AG09319 (cell line): Measurements from ENCODE around the gene STRBP.

ENCODE experiments used
- DNase-seq: peaks from one replicate; pipeline ENCODE4 v3.0.0-alpha.2; 2010; ENCODE audit warnings: low read depth; ENCODE audit errors: extremely low read depth
- TF ChIP-seq, protein P1 (sequence below): IDR thresholded peaks from 2 replicates; pipeline ENCODE4 v1.5.1; 2011; ENCODE audit warnings: low read depth, mild to moderate bottlenecking, inconsistent platforms, low read length, moderate library complexity

Gene STRBP

DNA sequence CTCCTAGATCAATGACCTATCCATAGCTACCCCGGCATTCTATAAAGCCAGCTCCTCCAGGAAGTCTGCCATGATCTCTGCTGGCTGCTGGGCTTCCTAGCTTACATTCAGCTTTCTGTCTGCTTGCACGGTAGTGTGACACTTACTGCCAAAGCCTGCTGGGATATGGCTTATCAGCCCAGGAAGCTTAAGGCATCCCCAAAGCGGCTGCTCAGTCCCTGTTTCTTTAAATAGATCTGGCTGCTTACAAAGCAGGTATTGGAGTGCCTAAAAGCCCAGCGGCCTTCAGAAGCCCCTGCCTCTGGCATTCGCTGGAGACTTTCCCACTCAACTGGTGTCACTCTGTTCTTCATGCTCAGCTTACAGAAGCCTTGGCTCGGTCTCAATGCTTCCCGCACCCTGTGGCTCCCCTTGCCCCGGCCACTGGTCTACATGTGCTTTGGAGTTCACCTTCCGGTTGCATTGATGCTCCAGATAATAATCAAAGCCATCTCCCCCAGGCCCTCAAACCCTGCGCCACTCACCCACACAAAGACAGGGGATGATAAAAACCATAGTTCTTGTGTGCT is 31.3 kb upstream of the STRBP start:
- TF ChIP-seq, protein P1, sequence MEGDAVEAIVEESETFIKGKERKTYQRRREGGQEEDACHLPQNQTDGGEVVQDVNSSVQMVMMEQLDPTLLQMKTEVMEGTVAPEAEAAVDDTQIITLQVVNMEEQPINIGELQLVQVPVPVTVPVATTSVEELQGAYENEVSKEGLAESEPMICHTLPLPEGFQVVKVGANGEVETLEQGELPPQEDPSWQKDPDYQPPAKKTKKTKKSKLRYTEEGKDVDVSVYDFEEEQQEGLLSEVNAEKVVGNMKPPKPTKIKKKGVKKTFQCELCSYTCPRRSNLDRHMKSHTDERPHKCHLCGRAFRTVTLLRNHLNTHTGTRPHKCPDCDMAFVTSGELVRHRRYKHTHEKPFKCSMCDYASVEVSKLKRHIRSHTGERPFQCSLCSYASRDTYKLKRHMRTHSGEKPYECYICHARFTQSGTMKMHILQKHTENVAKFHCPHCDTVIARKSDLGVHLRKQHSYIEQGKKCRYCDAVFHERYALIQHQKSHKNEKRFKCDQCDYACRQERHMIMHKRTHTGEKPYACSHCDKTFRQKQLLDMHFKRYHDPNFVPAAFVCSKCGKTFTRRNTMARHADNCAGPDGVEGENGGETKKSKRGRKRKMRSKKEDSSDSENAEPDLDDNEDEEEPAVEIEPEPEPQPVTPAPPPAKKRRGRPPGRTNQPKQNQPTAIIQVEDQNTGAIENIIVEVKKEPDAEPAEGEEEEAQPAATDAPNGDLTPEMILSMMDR, result no peak
- DNase-seq, result no peak

DNA sequence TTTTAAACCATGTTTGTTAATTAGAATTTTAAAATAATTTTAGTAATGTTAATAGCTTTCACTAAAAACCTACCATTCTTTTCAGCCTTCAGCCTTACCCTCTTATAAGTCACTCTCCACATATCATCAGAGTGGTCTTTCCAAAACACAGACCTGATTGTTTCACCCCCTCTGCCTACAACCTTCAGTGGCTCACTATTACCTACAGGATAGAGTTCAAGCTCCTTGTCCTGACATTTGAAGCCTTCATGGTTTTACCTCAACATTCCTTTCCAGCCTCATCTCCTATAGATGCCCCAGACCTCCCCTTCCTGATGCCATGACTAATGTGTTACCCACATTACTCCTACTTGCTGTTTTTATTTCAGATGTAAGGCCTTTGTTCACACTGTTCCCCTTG is 27.8 kb upstream of the STRBP start:
- DNase-seq, result no peak
- TF ChIP-seq, protein P1, result no peak

DNA sequence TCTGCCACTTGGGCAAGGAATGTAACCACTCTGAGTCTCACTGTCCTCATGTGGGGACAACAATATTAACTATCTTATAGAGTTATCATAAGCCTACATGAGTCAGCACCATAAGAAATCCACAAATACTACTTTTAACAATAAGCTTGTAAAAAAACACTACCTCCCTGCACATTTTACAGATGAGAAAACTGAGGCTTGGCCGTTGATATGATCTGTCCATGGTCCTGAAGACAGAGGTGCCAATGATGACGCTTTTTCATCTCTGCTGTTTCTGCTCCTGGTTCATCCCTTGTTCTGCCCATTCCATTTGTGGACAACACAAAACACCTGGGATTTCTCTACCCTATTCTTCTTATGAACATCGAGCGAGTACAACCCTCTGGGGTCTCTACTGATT is 23.4 kb upstream of the STRBP start:
- DNase-seq, result no peak
- TF ChIP-seq, protein P1, result no peak

DNA sequence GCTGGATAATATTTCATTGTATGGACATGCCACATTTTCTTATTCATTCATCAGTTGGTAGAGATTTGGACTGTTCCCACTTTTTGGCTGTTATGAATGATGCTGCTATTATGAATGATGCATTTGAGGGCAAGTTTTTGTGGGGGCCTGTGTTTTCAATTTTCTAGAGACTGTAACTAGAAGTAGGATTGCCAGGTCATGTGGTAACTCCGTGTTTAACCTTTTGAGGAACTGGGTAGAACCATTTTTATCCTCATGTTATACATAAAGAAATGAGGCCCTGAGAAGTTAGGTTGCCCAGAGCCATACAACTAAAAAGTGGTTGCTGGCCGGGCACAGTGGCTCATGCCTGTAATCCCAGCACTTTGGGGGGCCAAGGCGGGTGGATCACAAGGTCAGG is 22.4 kb upstream of the STRBP start:
- TF ChIP-seq, protein P1, result no peak
- DNase-seq, result no peak

DNA sequence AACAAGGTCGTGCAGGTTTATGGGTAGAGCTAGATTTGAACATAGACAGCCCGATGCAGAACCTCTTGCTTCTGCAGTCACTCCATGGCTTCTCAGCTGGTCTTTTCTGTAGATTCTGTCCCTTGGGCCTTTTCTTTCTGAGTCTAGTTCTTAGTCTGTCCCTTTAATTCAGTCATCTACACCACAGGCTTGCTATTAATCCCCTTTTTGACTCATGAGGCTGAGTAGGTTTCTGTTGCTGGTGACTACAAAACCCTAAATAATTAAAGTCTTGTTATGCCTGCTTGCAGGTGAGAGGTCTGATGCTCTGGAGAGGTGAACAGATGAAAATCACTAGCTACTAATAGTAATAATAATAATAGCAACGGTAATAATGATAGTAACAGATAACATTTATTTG is 19.3 kb upstream of the STRBP start:
- DNase-seq, result no peak
- TF ChIP-seq, protein P1, result no peak

DNA sequence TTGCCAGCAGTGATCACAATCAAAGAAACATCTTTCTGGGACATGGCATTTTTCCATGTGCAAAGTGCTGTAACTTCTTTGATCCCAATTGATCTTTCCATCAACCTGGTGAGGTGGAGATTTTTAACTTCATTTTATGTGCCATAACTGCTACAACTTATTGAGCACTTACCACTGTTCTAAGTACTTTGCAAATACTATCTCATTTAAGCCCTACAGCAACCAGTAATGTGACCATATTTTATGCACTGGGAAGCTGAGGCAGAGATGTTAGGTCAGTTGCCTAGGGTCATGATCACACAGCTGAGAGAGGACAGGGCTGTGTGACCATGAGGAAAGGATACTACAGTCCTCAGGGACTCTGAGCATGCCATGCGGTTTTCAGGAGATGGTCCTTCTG is 17.9 kb upstream of the STRBP start:
- DNase-seq, result no peak
- TF ChIP-seq, protein P1, result no peak

DNA sequence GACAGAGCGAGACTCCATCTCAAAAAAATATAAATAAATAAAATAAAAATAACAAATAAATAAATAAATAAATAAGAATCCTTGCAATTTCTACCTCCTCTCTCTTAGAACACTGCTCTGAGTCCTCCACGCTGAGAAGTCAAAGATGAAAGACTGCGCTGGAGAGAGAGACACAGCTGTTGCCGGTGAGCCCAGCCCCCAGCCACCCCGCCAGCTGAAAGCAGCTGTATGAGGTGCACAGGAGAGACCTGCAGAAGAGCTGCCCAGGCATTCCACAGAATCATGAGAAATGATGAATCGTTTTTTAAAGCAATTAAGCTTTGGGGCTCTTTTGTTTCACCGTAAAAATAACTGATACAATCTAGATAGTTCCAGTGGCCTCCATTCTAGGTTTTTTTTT is 16.3 kb upstream of the STRBP start:
- TF ChIP-seq, protein P1, result no peak
- no peak for DNase-seq
